Mesendoderm (in vitro differentiated cells): ENCODE data around the gene BBS9.

Experiments used
- DNase-seq: peaks from one replicate; pipeline ENCODE4 v3.0.0; 2013
- H2AK5ac ChIP-seq: 2 replicates; pipeline ENCODE4 v1.6.1; 2013; ENCODE audit warnings: low read length, inconsistent platforms
- H2BK120ac ChIP-seq: 2 replicates; pipeline ENCODE4 v1.6.1; 2013; ENCODE audit warnings: low read depth, mild to moderate bottlenecking, low read length, moderate library complexity, mixed read lengths
- H2BK15ac ChIP-seq: replicated peaks from 2 replicates; pipeline ENCODE4 v1.6.1; 2013; ENCODE audit warnings: low read depth, mild to moderate bottlenecking, moderate library complexity
- H2BK5ac ChIP-seq: 2 replicates; pipeline ENCODE4 v1.6.1; 2013; ENCODE audit warnings: low read length, inconsistent platforms
- H3K18ac ChIP-seq: 2 replicates; pipeline ENCODE4 v1.6.1; 2013; ENCODE audit warnings: mild to moderate bottlenecking, low read length, mixed read lengths
- H3K23ac ChIP-seq: one replicate; pipeline ENCODE4 v1.6.1; 2013; ENCODE audit warnings: low read length
- H3K27ac ChIP-seq: 2 replicates; pipeline ENCODE4 v1.5.1; 2013; ENCODE audit warnings: low read depth, mild to moderate bottlenecking, inconsistent platforms, low read length, moderate library complexity
- H3K27me3 ChIP-seq: 2 replicates; pipeline ENCODE4 v1.6.1; 2013; ENCODE audit warnings: low read length, control low read depth, mild to moderate bottlenecking, inconsistent platforms; ENCODE audit not compliant: insufficient read depth, poor library complexity
- H3K36me3 ChIP-seq: 2 replicates; pipeline ENCODE4 v1.6.1; 2013; ENCODE audit warnings: low read length, inconsistent platforms; ENCODE audit not compliant: control insufficient read depth, insufficient read depth
- H3K4ac ChIP-seq: one replicate; pipeline ENCODE4 v1.6.1; 2013; ENCODE audit warnings: low read depth, mild to moderate bottlenecking, low read length, moderate library complexity
- H3K4me1 ChIP-seq: 2 replicates; pipeline ENCODE4 v1.6.1; 2013; ENCODE audit warnings: low read depth, low read length, inconsistent platforms; ENCODE audit not compliant: control insufficient read depth
- H3K4me2 ChIP-seq: 2 replicates; pipeline ENCODE4 v1.6.1; 2013; ENCODE audit warnings: low read length
- H3K4me3 ChIP-seq: 2 replicates; pipeline ENCODE4 v1.5.1; 2013; ENCODE audit warnings: mild to moderate bottlenecking, low read length
- H3K56ac ChIP-seq: one replicate; pipeline ENCODE4 v1.6.1; 2013; ENCODE audit warnings: low read length
- H3K79me1 ChIP-seq: 2 replicates; pipeline ENCODE4 v1.6.1; 2013; ENCODE audit warnings: low read length, inconsistent platforms
- H3K79me2 ChIP-seq: 2 replicates; pipeline ENCODE4 v1.6.1; 2013; ENCODE audit warnings: mild to moderate bottlenecking, low read length; ENCODE audit not compliant: control insufficient read depth, insufficient read depth
- H3K9ac ChIP-seq: 2 replicates; pipeline ENCODE4 v1.6.1; 2013; ENCODE audit warnings: low read length, inconsistent platforms
- H4K5ac ChIP-seq: one replicate; pipeline ENCODE4 v1.6.1; 2013; ENCODE audit warnings: low read length
- H4K8ac ChIP-seq: one replicate; pipeline ENCODE4 v1.6.1; 2013; ENCODE audit warnings: low read depth, mild to moderate bottlenecking, control low read depth, low read length, moderate library complexity
- WGBS: extraction: QIAGEN DNeasy Blood & Tissue Kit; methylation state at CpG from one replicate; pipeline ENCODE4 v1.1.7; 2013; ENCODE audit warnings: low lambda C conversion rate, missing lambda C conversion rate; ENCODE audit not compliant: insufficient coverage; ENCODE audit errors: extremely low coverage; 5-methylcytosine and 5-hydroxymethylcytosine counted together

The BBS9 gene

GRCh38 chr7:33422141-33422540 is 292.8 kb downstream of the BBS9 start:
- H4K8ac ChIP-seq, result no peak overlapping the region
- no peak overlapping the region for H3K56ac ChIP-seq
- no peak overlapping the region for H3K4me2 ChIP-seq
- no peak overlapping the region for H2BK15ac ChIP-seq
- H3K23ac ChIP-seq, result no peak overlapping the region
- no peaks in the 10 kb centered on the region for H3K79me1 ChIP-seq
- no peak overlapping the region for H4K5ac ChIP-seq
- 100% methylated on average over 1 of the region's 2 CpGs for WGBS
- H3K18ac ChIP-seq, result no peak overlapping the region
- no peak for DNase-seq
- H3K4me1 ChIP-seq, result no peaks in the 10 kb centered on the region
- no peak overlapping the region for H2BK5ac ChIP-seq
- H2AK5ac ChIP-seq, result no peak overlapping the region
- no peaks in the 10 kb centered on the region for H3K79me2 ChIP-seq
- H3K27ac ChIP-seq, result no peak overlapping the region
- H3K27me3 ChIP-seq, result no peaks in the 10 kb centered on the region
- H3K4ac ChIP-seq, result no peak overlapping the region
- no peaks in the 10 kb centered on the region for H3K36me3 ChIP-seq
- no peak overlapping the region for H2BK120ac ChIP-seq
- no peak overlapping the region for H3K4me3 ChIP-seq
- H3K9ac ChIP-seq, result no peak overlapping the region

- no peaks in the 10 kb centered on the region for H3K79me1 ChIP-seq
- no peak overlapping the region for H3K18ac ChIP-seq
- H3K4me3 ChIP-seq, result no peak overlapping the region
- no peak overlapping the region for H3K23ac ChIP-seq
- H3K27me3 ChIP-seq, result no peaks in the 10 kb centered on the region
- no peak overlapping the region for H2BK5ac ChIP-seq
- no peak overlapping the region for H2BK120ac ChIP-seq
- peak; percentile 74 for DNase-seq
- H2AK5ac ChIP-seq, result no peak overlapping the region
- no peak overlapping the region for H4K8ac ChIP-seq
- no peak overlapping the region for H3K4ac ChIP-seq
- H3K79me2 ChIP-seq, result no peaks in the 10 kb centered on the region
- no peaks in the 10 kb centered on the region for H3K4me1 ChIP-seq
- H4K5ac ChIP-seq, result peak overlapping the region; percentile 10
- no peak overlapping the region for H3K4me2 ChIP-seq
- no CpG with 5 or more reads among the region's 8 CpGs for WGBS
- no peak overlapping the region for H3K9ac ChIP-seq
- H3K36me3 ChIP-seq, result no peaks in the 10 kb centered on the region
- peak overlapping the region; percentile 15 for H3K56ac ChIP-seq
- no peak overlapping the region for H2BK15ac ChIP-seq
- H3K27ac ChIP-seq, result no peak overlapping the region
Observed at GRCh38 chr7:33422825-33423645, 293.7 kb downstream of the BBS9 start.

- no peaks in the 10 kb centered on the region for H3K36me3 ChIP-seq
- DNase-seq, result peak; percentile 67
- WGBS, result no CpG with 5 or more reads among the region's 1 CpG
Observed at GRCh38 chr7:33423646-33424020, 294.3 kb downstream of the BBS9 start.

GRCh38 chr7:33425395-33425794 is 296.0 kb downstream of the BBS9 start:
- Histone ChIP-seq H3K4me1 (no peaks in the 10 kb centered on the region), H3K4me2 (no peak overlapping the region), H3K56ac (no peak overlapping the region), H2BK5ac (no peak overlapping the region), H3K27ac (no peak overlapping the region), H3K36me3 (no peaks in the 10 kb centered on the region), H2AK5ac (no peak overlapping the region), H2BK15ac (no peak overlapping the region), H3K79me1 (no peaks in the 10 kb centered on the region), H3K4me3 (no peak overlapping the region), H3K18ac (no peak overlapping the region), H2BK120ac (no peak overlapping the region), H4K8ac (no peak overlapping the region), H3K27me3 (no peaks in the 10 kb centered on the region), H3K4ac (no peak overlapping the region), H3K79me2 (no peaks in the 10 kb centered on the region), H3K23ac (no peak overlapping the region), H3K9ac (no peak overlapping the region), H4K5ac (no peak overlapping the region)
- WGBS, result no CpG with 5 or more reads among the region's 5 CpGs
- DNase-seq, result no peak

More at GRCh38 chr7:33423646-33424020, 294.3 kb downstream of the BBS9 start:
- Histone ChIP-seq H3K79me2 (no peaks in the 10 kb centered on the region), H3K4me2 (no peak overlapping the region), H2AK5ac (no peak overlapping the region), H3K9ac (no peak overlapping the region), H3K27me3 (no peaks in the 10 kb centered on the region), H3K27ac (no peak overlapping the region), H2BK15ac (no peak overlapping the region), H3K18ac (no peak overlapping the region), H3K23ac (no peak overlapping the region), H2BK120ac (no peak overlapping the region), H3K4me1 (no peaks in the 10 kb centered on the region), H4K8ac (no peak overlapping the region), H3K79me1 (no peaks in the 10 kb centered on the region), H4K5ac (no peak overlapping the region), H2BK5ac (no peak overlapping the region), H3K4ac (no peak overlapping the region), H3K56ac (no peak overlapping the region), H3K4me3 (no peak overlapping the region)

GRCh38 chr7:33425929-33426678 is 296.7 kb downstream of the BBS9 start:
- Histone ChIP-seq H2BK120ac (no peak overlapping the region), H3K18ac (no peak overlapping the region), H3K27ac (no peak overlapping the region), H2AK5ac (no peak overlapping the region), H3K4ac (no peak overlapping the region), H3K4me2 (no peak overlapping the region), H3K36me3 (no peaks in the 10 kb centered on the region), H3K23ac (no peak overlapping the region), H3K4me1 (no peaks in the 10 kb centered on the region), H2BK5ac (no peak overlapping the region), H4K8ac (no peak overlapping the region), H3K4me3 (no peak overlapping the region), H3K79me2 (no peaks in the 10 kb centered on the region), H3K27me3 (no peaks in the 10 kb centered on the region), H4K5ac (no peak overlapping the region), H3K79me1 (no peaks in the 10 kb centered on the region), H2BK15ac (no peak overlapping the region), H3K56ac (no peak overlapping the region), H3K9ac (no peak overlapping the region)
- no peak for DNase-seq
- 100% methylated on average over 2 of the region's 5 CpGs for WGBS
